PC-9 (cell line): ENCODE results near the gene TIMP3. TPM values are rescaled to one million over a fixed set of nuclear protein-coding genes. Genes with fewer than 3 reads are reported as not detected.

ENCODE experiments used
- BruUV-seq: library from RNA; stranded (reverse); fragments of 400-500 nt; replicated peaks from 2 replicates; lab custom pipeline; 2021; lab: Mats Ljungman, UMichigan
- CTCF ChIA-PET: fragments of 300-600 bp; sonication (Branson Sonifier 250); formaldehyde crosslinking; loops from one replicate; lab custom pipeline; 2022; ENCODE audit warnings: antibody characterized with exemption; lab: Charles Lee
- POLR2A ChIA-PET: fragments of 300-600 bp; sonication (Branson Sonifier 250); formaldehyde crosslinking; loops from one replicate; lab custom pipeline; 2022; ENCODE audit warnings: antibody characterized with exemption; ENCODE audit not compliant: unreplicated experiment; lab: Charles Lee
- DNase-seq, 2 experiments: peaks; one replicate each; pipeline versions ENCODE4 v3.0.0 to v3.0.0-alpha.2; 2015 to 2022; ENCODE audit warnings: mixed read lengths in 1 of 2
- H2AFZ ChIP-seq: fragments of 200-600 bp; sonication (generic); 2 replicates; pipeline ENCODE4 v1.8.1; 2017; ENCODE audit warnings: antibody characterized with exemption
- H3F3A ChIP-seq: fragments of 200-600 bp; sonication (generic); 2 replicates; pipeline ENCODE4 v1.8.1; 2017; ENCODE audit warnings: antibody characterized with exemption, mild to moderate bottlenecking, low read depth; ENCODE audit not compliant: insufficient read depth
- H3K27ac ChIP-seq: fragments of 200-600 bp; sonication (generic); 2 replicates; pipeline ENCODE4 v1.6.1; 2016; ENCODE audit warnings: mixed run types
- H3K27me3 ChIP-seq: fragments of 200-600 bp; sonication (generic); 2 replicates; pipeline ENCODE4 v1.6.1; 2016; ENCODE audit warnings: low read depth, mixed run types; ENCODE audit not compliant: insufficient read depth
- H3K36me3 ChIP-seq: fragments of 200-600 bp; sonication (generic); 2 replicates; pipeline ENCODE4 v1.6.1; 2016; ENCODE audit warnings: low read depth, mixed run types
- H3K4me1 ChIP-seq: fragments of 200-600 bp; sonication (generic); replicated peaks from 2 replicates; pipeline ENCODE4 v1.6.1; 2016; ENCODE audit warnings: mixed run types; ENCODE audit not compliant: insufficient read depth
- H3K4me2 ChIP-seq: fragments of 200-600 bp; sonication (generic); 2 replicates; pipeline ENCODE4 v1.6.1; 2017; ENCODE audit warnings: mixed run types
- H3K4me3 ChIP-seq: fragments of 200-600 bp; sonication (generic); 2 replicates; pipeline ENCODE4 v1.6.1; 2016; ENCODE audit warnings: mixed run types
- H3K79me2 ChIP-seq: fragments of 200-600 bp; sonication (generic); 2 replicates; pipeline ENCODE4 v1.6.1; 2017; ENCODE audit warnings: low read depth, mixed run types
- H3K9me2 ChIP-seq: fragments of 200-600 bp; sonication (generic); 2 replicates; pipeline ENCODE4 v1.8.1; 2017; ENCODE audit warnings: mild to moderate bottlenecking; ENCODE audit not compliant: insufficient read depth
- H3K9me3 ChIP-seq: fragments of 200-600 bp; sonication (generic); 2 replicates; pipeline ENCODE4 v1.8.1; 2016; ENCODE audit warnings: low read depth; ENCODE audit not compliant: insufficient read depth
- H4K20me1 ChIP-seq: fragments of 200-600 bp; sonication (generic); 2 replicates; pipeline ENCODE4 v1.8.1; 2017; ENCODE audit not compliant: insufficient read depth
- CTCF ChIP-seq: fragments of 200-600 bp; sonication (generic); conservative IDR thresholded peaks from 2 replicates; pipeline ENCODE4 v1.6.1; 2017; ENCODE audit warnings: mixed run types, antibody characterized with exemption, mild to moderate bottlenecking, moderate library complexity
- EZH2 ChIP-seq: fragments of 200-600 bp; sonication (generic); IDR thresholded peaks from 2 replicates; pipeline ENCODE4 v1.8.0; 2017; ENCODE audit warnings: antibody characterized with exemption, low read depth
- intact Hi-C: fragments of 100-400 bp; cut with micrococcal nuclease; formaldehyde crosslinking; loops from one replicate; pipeline ENCODE4 v1.10.0; 2022; ENCODE audit not compliant: unreplicated experiment
- total RNA-seq: library from RNA; stranded (reverse); gene quantifications from 2 replicates; pipeline ENCODE4 v1.2.3, GENCODE V29; 2021

TIMP3 gene
- total RNA-seq, 1 experiment from 2014 or later, result 79.8 TPM

- no TSS peak for BruUV-seq
- H3K27ac ChIP-seq, result no peak overlapping the region
- H3K79me2 ChIP-seq, result no peaks in the 10 kb centered on the region
- TF ChIP-seq CTCF (no peak), EZH2 (no peak)
- DNase-seq, result no peak
- H3K4me1 ChIP-seq, result no peaks in the 10 kb centered on the region
- ChIA-PET POLR2A (interaction anchor here (0.6 kb wide), 1 partner anchor 477 kb away, joined by 7 read pairs; no protein-coding TSS in a partner anchor), CTCF (no interaction called here)
- no peaks in the 10 kb centered on the region; the same call in 1 of the 2 replicates for H3K9me3 ChIP-seq
- H2AFZ ChIP-seq, result no peak overlapping the region
- H3F3A ChIP-seq, result no peaks in the 10 kb centered on the region
- intact Hi-C loops, result no loop called here
- H3K36me3 ChIP-seq, result no peaks in the 10 kb centered on the region
- no peaks in the 10 kb centered on the region for H3K27me3 ChIP-seq
- no peak overlapping the region for H3K4me2 ChIP-seq
- no peak overlapping the region for H3K4me3 ChIP-seq
- no peaks in the 10 kb centered on the region for H3K9me2 ChIP-seq
- H4K20me1 ChIP-seq, result no peaks in the 10 kb centered on the region
Measured at GRCh38 chr22:32903507-32903906, 102.0 kb downstream of the TIMP3 start.

GRCh38 chr22:32904044-32904443 lies 102.5 kb downstream of the TIMP3 start:
- no TSS peak for BruUV-seq
- no peaks in the 10 kb centered on the region for H3K36me3 ChIP-seq
- CTCF ChIA-PET, result no interaction called here
- H3K27ac ChIP-seq, result no peak overlapping the region
- intact Hi-C loops, result no loop called here
- no peaks in the 10 kb centered on the region for H3F3A ChIP-seq
- no peaks in the 10 kb centered on the region for H3K27me3 ChIP-seq
- H4K20me1 ChIP-seq, result no peaks in the 10 kb centered on the region
- H3K4me2 ChIP-seq, result no peak overlapping the region
- POLR2A ChIA-PET, result no interaction called here
- TF ChIP-seq CTCF (no peak), EZH2 (no peak)
- H3K79me2 ChIP-seq, result no peaks in the 10 kb centered on the region
- H3K9me3 ChIP-seq, result no peaks in the 10 kb centered on the region; the same call in 1 of the 2 replicates
- H3K4me1 ChIP-seq, result no peaks in the 10 kb centered on the region
- H3K4me3 ChIP-seq, result no peak overlapping the region
- H2AFZ ChIP-seq, result no peak overlapping the region
- DNase-seq, result peak; percentile 22 to 48
- no peaks in the 10 kb centered on the region for H3K9me2 ChIP-seq

- Histone ChIP-seq H3K36me3 (no peaks in the 10 kb centered on the region), H3K9me2 (no peaks in the 10 kb centered on the region), H3K27ac (no peak overlapping the region), H3K4me1 (no peaks in the 10 kb centered on the region), H2AFZ (no peak overlapping the region), H3K9me3 (no peaks in the 10 kb centered on the region; the same call in 1 of the 2 replicates), H4K20me1 (no peaks in the 10 kb centered on the region), H3K27me3 (no peaks in the 10 kb centered on the region), H3K4me2 (no peak overlapping the region), H3K79me2 (no peaks in the 10 kb centered on the region), H3F3A (no peaks in the 10 kb centered on the region), H3K4me3 (no peak overlapping the region)
- TF ChIP-seq CTCF (no peak), EZH2 (no peak)
- CTCF ChIA-PET, result no interaction called here
- intact Hi-C loops, result no loop called here
- no TSS peak for BruUV-seq
- DNase-seq, result no peak
- POLR2A ChIA-PET, result no interaction called here
Measured at GRCh38 chr22:32905400-32905799, 103.9 kb downstream of the TIMP3 start.
